Hepatocyte (in vitro differentiated cells): ENCODE measurements around the gene PLEKHA8. TPM values are rescaled to one million over a fixed set of nuclear protein-coding genes. Genes with fewer than 3 reads are reported as not detected.

Source experiments
- DNase-seq: peaks from one replicate; pipeline ENCODE4 v3.0.0-alpha.2; 2016; ENCODE audit warnings: low spot score
- H2AFZ ChIP-seq: fragments of 200-600 bp; sonication (generic); 2 replicates; pipeline ENCODE4 v1.6.0; 2016; ENCODE audit warnings: antibody characterized with exemption, mild to moderate bottlenecking
- H3K27ac ChIP-seq: fragments of 200-600 bp; sonication (generic); 2 replicates; pipeline ENCODE4 v1.5.1; 2016; ENCODE audit warnings: mild to moderate bottlenecking
- H3K27me3 ChIP-seq: fragments of 200-600 bp; sonication (generic); 2 replicates; pipeline ENCODE4 v1.6.1; 2016
- H3K36me3 ChIP-seq: fragments of 200-600 bp; sonication (generic); replicated peaks from 2 replicates; pipeline ENCODE4 v1.5.1; 2016; ENCODE audit warnings: low read depth; ENCODE audit not compliant: insufficient read depth
- H3K4me1 ChIP-seq: fragments of 200-600 bp; sonication (generic); 2 replicates; pipeline ENCODE4 v1.5.1; 2016; ENCODE audit warnings: mild to moderate bottlenecking, moderate library complexity; ENCODE audit not compliant: insufficient read depth
- H3K4me2 ChIP-seq: fragments of 200-600 bp; sonication (generic); 2 replicates; pipeline ENCODE4 v1.6.0; 2016
- H3K4me3 ChIP-seq: fragments of 200-600 bp; sonication (generic); 2 replicates; pipeline ENCODE4 v1.5.1; 2016; ENCODE audit warnings: mild to moderate bottlenecking
- H3K79me2 ChIP-seq: fragments of 200-600 bp; sonication (generic); 2 replicates; pipeline ENCODE4 v1.6.0; 2017; ENCODE audit warnings: mild to moderate bottlenecking
- H3K9me2 ChIP-seq: fragments of 200-600 bp; sonication (generic); replicated peaks from 2 replicates; pipeline ENCODE4 v1.6.0; 2017; ENCODE audit warnings: mild to moderate bottlenecking; ENCODE audit not compliant: insufficient read depth
- H3K9me3 ChIP-seq: fragments of 200-600 bp; sonication (generic); 2 replicates; pipeline ENCODE4 v1.5.1; 2016; ENCODE audit warnings: low read depth, mild to moderate bottlenecking
- H4K20me1 ChIP-seq: fragments of 200-600 bp; sonication (generic); 2 replicates; pipeline ENCODE4 v1.6.0; 2016; ENCODE audit warnings: mild to moderate bottlenecking; ENCODE audit not compliant: insufficient read depth, poor library complexity, severe bottlenecking
- EZH2 ChIP-seq: fragments of 200-600 bp; sonication (generic); IDR thresholded peaks from 2 replicates; pipeline ENCODE4 v1.6.1; 2016; ENCODE audit warnings: antibody characterized with exemption, mild to moderate bottlenecking, borderline replicate concordance
- EZH2phosphoT487 ChIP-seq: fragments of 200-600 bp; sonication (generic); IDR thresholded peaks from one replicate; pipeline ENCODE4 v1.6.1; 2018; ENCODE audit warnings: antibody characterized with exemption, mild to moderate bottlenecking, low read depth, moderate library complexity; ENCODE audit not compliant: unreplicated experiment, severe bottlenecking
- WGBS: methylation state at CpG from one replicate; pipeline ENCODE4 v1.1.6; 2016; ENCODE audit warnings: low lambda C conversion rate; ENCODE audit errors: missing lambda C conversion rate; 5-methylcytosine and 5-hydroxymethylcytosine counted together
- polyA plus RNA-seq: library from polyadenylated mRNA; unstranded; fragments of >200 nt; fragmentation: Nextera tagmentation; extraction: Ambion mirVana; gene quantifications from 2 replicates; pipeline ENCODE4 v1.2.1, GENCODE V29; 2016
- total RNA-seq: library from RNA; depleted of rRNA; stranded (reverse); fragments of >200 nt; gene quantifications from 2 replicates; pipeline ENCODE4 v1.2.3, GENCODE V29; 2014
- TF ChIP-seq, protein P1 (sequence below): fragments of 200-600 bp; sonication (generic); IDR thresholded peaks from 2 replicates; pipeline ENCODE4 v1.5.1; 2016; ENCODE audit warnings: antibody characterized with exemption, mild to moderate bottlenecking; ENCODE audit not compliant: poor library complexity

Gene PLEKHA8
- total and polyA plus RNA-seq, 2 experiments from 2014 or later: 8.7 to 17.9 TPM

DNA sequence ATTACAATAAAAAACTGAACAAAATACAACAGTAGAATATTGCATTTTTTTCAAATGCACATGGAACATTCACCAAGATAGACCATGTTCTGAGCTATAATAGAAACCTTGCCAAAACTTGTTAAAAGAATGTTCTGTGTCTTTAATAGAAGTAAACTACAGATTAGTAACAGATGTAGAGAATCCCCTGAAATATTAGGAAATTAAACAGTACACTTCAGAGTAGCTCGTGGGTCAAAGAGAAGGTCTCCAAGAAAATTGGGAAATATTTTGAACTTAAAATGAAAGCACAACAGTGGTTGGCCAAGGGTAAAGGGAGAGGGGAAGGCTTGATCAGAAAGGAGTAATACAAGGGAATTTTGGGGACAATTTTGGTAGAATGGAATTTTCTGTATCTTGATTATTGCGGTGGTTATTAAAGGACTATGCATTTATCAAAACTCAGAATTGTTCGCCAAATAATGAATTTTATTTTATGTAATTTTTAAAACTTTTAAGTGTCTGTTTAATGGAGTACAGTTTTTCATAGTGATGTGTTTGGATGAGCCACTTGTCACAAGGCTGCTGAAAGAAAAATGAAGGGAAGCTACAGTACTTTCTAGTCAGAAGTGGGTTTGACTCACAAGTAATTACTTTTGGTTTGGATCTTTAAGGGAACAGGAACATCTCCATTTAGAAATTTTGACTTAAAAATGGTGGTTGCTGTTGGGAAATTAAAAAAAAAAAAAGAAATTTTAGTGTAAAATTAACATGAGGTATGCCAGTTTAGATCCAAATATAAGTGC is 10.2 kb downstream of the PLEKHA8 start:
- H3K27me3 ChIP-seq: no peaks in the 10 kb centered on the region
- H3K27ac ChIP-seq: no peak overlapping the region
- no peaks in the 10 kb centered on the region for H4K20me1 ChIP-seq
- no peak for DNase-seq
- H3K4me3 ChIP-seq: no peak overlapping the region
- H3K9me2 ChIP-seq: no peaks in the 10 kb centered on the region
- no peak overlapping the region for H2AFZ ChIP-seq
- TF ChIP-seq EZH2: no peak
- no peak for TF ChIP-seq EZH2phosphoT487
- TF ChIP-seq, protein P1, sequence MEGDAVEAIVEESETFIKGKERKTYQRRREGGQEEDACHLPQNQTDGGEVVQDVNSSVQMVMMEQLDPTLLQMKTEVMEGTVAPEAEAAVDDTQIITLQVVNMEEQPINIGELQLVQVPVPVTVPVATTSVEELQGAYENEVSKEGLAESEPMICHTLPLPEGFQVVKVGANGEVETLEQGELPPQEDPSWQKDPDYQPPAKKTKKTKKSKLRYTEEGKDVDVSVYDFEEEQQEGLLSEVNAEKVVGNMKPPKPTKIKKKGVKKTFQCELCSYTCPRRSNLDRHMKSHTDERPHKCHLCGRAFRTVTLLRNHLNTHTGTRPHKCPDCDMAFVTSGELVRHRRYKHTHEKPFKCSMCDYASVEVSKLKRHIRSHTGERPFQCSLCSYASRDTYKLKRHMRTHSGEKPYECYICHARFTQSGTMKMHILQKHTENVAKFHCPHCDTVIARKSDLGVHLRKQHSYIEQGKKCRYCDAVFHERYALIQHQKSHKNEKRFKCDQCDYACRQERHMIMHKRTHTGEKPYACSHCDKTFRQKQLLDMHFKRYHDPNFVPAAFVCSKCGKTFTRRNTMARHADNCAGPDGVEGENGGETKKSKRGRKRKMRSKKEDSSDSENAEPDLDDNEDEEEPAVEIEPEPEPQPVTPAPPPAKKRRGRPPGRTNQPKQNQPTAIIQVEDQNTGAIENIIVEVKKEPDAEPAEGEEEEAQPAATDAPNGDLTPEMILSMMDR: no peak
- H3K4me1 ChIP-seq: peaks cover 6% of the 10 kb centered on the region
- H3K79me2 ChIP-seq: peaks cover 82% of the 10 kb centered on the region
- H3K9me3 ChIP-seq: no peaks in the 10 kb centered on the region
- H3K4me2 ChIP-seq: peak overlapping the region; percentile 14
- H3K36me3 ChIP-seq: no peaks in the 10 kb centered on the region
- 84% methylated on average over 3 of the region's 3 CpGs for WGBS

DNA sequence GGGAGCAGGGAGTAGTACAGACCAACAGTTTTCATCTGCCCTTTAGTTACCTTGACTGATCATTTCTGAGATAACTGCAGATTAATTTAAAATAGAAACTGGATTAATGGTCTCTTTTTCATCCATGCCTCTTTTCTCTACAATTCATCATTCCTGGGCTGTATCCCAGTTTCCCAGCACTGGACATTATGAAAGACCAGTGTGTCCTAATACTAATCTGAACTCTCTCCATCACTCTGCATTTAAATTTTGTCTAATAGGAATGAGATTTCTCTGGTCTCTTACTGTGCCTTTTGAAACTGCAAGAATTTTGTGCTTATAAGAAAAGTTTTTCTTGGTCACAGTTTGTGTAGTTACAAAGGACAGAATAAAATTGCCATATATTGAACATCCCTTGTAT is 12.7 kb downstream of the PLEKHA8 start:
- DNase-seq: no peak
- H3K4me1 ChIP-seq: peaks cover 6% of the 10 kb centered on the region
- H3K9me2 ChIP-seq: no peaks in the 10 kb centered on the region
- peaks cover 70% of the 10 kb centered on the region for H3K79me2 ChIP-seq
- no peaks in the 10 kb centered on the region for H3K27me3 ChIP-seq
- no peak overlapping the region for H3K4me2 ChIP-seq
- H3K27ac ChIP-seq: no peak overlapping the region
- H3K36me3 ChIP-seq: no peaks in the 10 kb centered on the region
- H4K20me1 ChIP-seq: no peaks in the 10 kb centered on the region
- no peaks in the 10 kb centered on the region for H3K9me3 ChIP-seq
- no peak overlapping the region for H3K4me3 ChIP-seq
- H2AFZ ChIP-seq: no peak overlapping the region
- TF ChIP-seq EZH2 (no peak), EZH2phosphoT487 (no peak)
- TF ChIP-seq, protein P1: no peak

DNA sequence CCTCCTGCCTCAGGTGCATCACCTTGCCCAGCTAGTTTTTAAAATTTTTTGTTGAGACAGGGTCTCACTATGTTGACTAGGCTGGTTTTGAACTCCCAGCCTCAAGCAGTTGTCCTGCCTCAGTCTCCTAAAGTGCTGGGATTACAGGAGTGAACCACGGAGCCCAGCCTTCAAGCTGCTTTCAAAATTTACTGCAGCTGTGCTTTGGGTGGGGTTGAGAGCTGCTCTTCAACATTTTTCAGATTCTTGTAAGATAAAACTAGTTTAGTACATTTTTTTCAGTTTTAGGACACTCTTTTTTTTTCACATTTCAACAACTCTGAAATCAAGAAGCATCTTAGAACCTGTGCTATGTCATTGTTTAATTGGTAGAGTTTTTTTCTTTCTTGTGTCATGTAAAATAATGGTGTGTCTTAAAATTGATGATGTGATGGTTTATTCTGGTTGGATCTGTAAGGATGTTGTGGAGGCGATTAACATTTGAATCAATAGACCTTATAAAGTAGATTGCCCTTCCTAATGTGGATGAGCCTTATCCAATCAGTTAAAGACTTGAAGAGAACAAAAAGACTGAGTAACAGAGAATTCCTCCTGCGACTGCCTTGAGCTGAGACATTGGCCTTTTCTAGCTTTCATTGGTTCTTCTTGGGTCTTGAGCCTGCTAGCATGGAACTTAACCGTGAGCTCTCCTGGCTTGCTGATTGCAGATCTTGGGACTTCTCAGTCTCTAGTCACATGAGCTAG is 13.5 kb downstream of the PLEKHA8 start:
- no peak overlapping the region for H3K4me2 ChIP-seq
- H3K27ac ChIP-seq: no peak overlapping the region
- TF ChIP-seq EZH2: no peak
- H3K4me3 ChIP-seq: no peak overlapping the region
- H3K36me3 ChIP-seq: no peaks in the 10 kb centered on the region
- H3K4me1 ChIP-seq: peaks cover 6% of the 10 kb centered on the region
- H4K20me1 ChIP-seq: no peaks in the 10 kb centered on the region
- H3K27me3 ChIP-seq: no peaks in the 10 kb centered on the region
- no peak for DNase-seq
- H3K9me2 ChIP-seq: no peaks in the 10 kb centered on the region
- H3K79me2 ChIP-seq: peaks cover 63% of the 10 kb centered on the region
- H2AFZ ChIP-seq: no peak overlapping the region
- WGBS: 82% methylated on average over 4 of the region's 4 CpGs
- H3K9me3 ChIP-seq: no peaks in the 10 kb centered on the region

DNA sequence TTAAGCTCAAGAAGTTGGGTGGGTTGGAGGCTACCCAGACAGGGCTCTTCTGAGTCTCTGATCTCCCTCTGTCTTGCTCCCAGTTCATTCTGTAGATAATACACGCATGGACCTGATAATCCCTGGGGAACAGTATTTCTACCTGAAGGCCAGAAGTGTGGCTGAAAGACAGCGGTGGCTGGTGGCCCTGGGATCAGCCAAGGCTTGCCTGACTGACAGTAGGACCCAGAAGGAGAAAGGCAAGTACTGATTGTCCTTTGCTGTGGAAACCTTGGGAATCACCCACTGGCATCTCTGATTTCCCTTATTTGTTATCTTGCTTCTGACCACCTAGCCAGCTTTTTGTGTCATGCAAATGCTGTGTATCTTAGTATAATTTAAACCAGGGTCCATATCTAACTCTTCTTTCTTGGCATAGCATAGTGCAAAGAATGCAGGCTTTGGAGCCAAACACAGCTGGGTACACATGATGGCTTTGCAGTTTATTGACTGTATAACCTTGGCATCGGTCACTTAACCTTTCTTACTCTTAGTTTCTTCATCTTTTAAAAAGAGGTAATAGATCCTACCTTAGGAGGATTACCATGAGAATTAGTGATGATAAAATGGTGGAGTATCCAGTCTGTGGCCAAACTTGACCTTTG is 18.0 kb downstream of the PLEKHA8 start:
- no peak for DNase-seq
- TF ChIP-seq, protein P1: no peak
- H3K27ac ChIP-seq: no peak overlapping the region
- H3K79me2 ChIP-seq: peaks cover 28% of the 10 kb centered on the region
- H3K4me2 ChIP-seq: no peak overlapping the region
- H3K27me3 ChIP-seq: no peaks in the 10 kb centered on the region
- no peaks in the 10 kb centered on the region for H4K20me1 ChIP-seq
- peaks cover 4% of the 10 kb centered on the region for H3K36me3 ChIP-seq
- H2AFZ ChIP-seq: no peak overlapping the region
- no peak overlapping the region for H3K4me3 ChIP-seq
- whole genome bisulfite sequencing: 98% methylated on average over 3 of the region's 3 CpGs
- no peaks in the 10 kb centered on the region for H3K9me2 ChIP-seq
- H3K9me3 ChIP-seq: no peaks in the 10 kb centered on the region
- H3K4me1 ChIP-seq: no peaks in the 10 kb centered on the region
